ENCODE results near the gene IL16. TPM values are rescaled to one million over a fixed set of nuclear protein-coding genes. Genes with fewer than 3 reads are reported as not detected.
"Not testable (repeated sequence)": the region's sequence is repeated elsewhere in the genome, so short reads cannot be mapped to it uniquely, and the experiment has no call there.

The IL16 gene
- polyA plus RNA-seq, 6 donors from 2014 or later: 146 to 315 (median 222) TPM

- Mint-ChIP-seq H3K27me3 (peaks cover 5 to 30% (median 29%) of the 10 kb centered on the region in 3 donors), H3K4me3 (no peak overlapping the region), H3K27ac (no peak overlapping the region), H3K36me3 (no peaks in the 10 kb centered on the region), H3K4me1 (peaks cover 2 to 9% (median 4%) of the 10 kb centered on the region in 3 donors), H3K9me3 (peaks cover 0 to 2% (median 0%) of the 10 kb centered on the region in 7 donors)
- no peak for DNase-seq
- ATAC-seq (ENCODE audit: low read depth in 2 of 2): no peak
These were observed 1.1 kb downstream of the IL16 start for GRCh38 chr15:81197688-81198281.

- Mint-ChIP-seq H3K27ac (no peak overlapping the region), H3K4me3 (no peak overlapping the region)
- no peak for ATAC-seq (ENCODE audit: low read depth in 2 of 2)
These were observed 2.5 kb downstream of the IL16 start for GRCh38 chr15:81199031-81199779.

DNA sequence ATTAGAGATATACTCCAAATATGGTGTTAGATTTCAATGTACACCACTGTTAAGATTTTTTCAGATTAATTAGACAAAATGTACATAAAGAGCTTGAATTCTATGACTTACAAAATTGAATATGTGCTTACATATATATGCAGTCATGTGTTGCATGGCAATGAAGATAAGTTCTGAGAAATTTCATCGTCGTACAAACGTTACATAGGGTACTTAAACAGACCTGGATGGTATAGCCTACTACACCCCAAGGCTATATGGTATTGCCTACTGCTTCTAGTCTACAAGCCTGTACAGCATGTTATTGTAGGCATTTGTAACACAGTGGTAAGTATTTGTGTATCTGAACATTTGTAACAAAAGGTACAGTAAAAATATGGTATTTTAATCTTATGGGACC, 9.3 kb downstream of the IL16 start:
- Mint-ChIP-seq H3K9me3 (peaks cover 0 to 14% (median 3%) of the 10 kb centered on the region in 7 donors), H3K36me3 (no peaks in the 10 kb centered on the region), H3K27me3 (peaks cover 5 to 16% (median 12%) of the 10 kb centered on the region in 3 donors)

More at GRCh38 chr15:81199031-81199779, 2.5 kb downstream of the IL16 start:
- DNase-seq: no peak
- peaks cover 4 to 24% (median 20%) of the 10 kb centered on the region in 3 donors for H3K27me3 Mint-ChIP-seq
- no peaks in the 10 kb centered on the region for H3K36me3 Mint-ChIP-seq
- peaks cover 2 to 9% (median 4%) of the 10 kb centered on the region in 3 donors for H3K4me1 Mint-ChIP-seq
- peaks cover 0 to 2% (median 0%) of the 10 kb centered on the region in 7 donors for H3K9me3 Mint-ChIP-seq

GRCh38 chr15:81207987-81208386, 11.3 kb downstream of the IL16 start:
- peaks cover 5 to 16% (median 12%) of the 10 kb centered on the region in 3 donors for H3K27me3 Mint-ChIP-seq
- H3K4me1 Mint-ChIP-seq; H3K27ac Mint-ChIP-seq; ATAC-seq (ENCODE audit: low read depth in 2 of 2); DNase-seq; H3K36me3 Mint-ChIP-seq; H3K4me3 Mint-ChIP-seq: not testable (repeated sequence)
- H3K9me3 Mint-ChIP-seq: peaks cover 0 to 16% (median 3%) of the 10 kb centered on the region in 7 donors

More for the DNA sequence above, 9.3 kb downstream of the IL16 start:
- Mint-ChIP-seq H3K4me1 (no peaks in the 10 kb centered on the region), H3K27ac (no peak overlapping the region), H3K4me3 (no peak overlapping the region)
- ATAC-seq (ENCODE audit: low read depth in 2 of 2) (no peak), DNase-seq (no peak)

DNA sequence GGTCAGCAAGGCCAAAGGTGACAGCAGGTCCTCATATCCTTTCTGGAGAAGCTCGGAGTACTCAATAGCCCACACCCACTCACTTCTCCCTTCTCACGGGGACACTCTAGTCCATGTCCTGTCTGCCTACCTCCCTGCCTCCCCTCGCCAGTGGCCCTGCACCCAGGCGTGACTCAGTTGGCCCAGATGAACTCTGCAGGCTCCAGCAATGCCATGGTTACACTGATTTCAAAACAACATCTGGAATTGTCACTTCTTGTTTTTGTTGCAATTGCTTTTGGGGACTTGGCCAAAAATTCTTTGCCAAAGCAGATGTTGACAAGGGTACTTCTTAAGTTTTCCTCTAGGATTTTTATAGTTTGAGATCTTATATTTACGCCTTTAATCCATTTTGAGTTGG, 13.0 kb downstream of the IL16 start:
- H3K4me3 Mint-ChIP-seq: peak overlapping the region in 1 of 8 donors; percentile 40
- ATAC-seq (ENCODE audit: low read depth in 2 of 2) (no peak), DNase-seq (no peak)
- H3K36me3 Mint-ChIP-seq: peaks cover 11 to 13% of the 10 kb centered on the region in 2 donors
- peaks cover 7 to 32% (median 14%) of the 10 kb centered on the region in 7 donors for H3K9me3 Mint-ChIP-seq
- no peaks in the 10 kb centered on the region for H3K4me1 Mint-ChIP-seq
- H3K27ac Mint-ChIP-seq: no peak overlapping the region
- peaks cover 5 to 22% (median 22%) of the 10 kb centered on the region in 3 donors for H3K27me3 Mint-ChIP-seq

- Mint-ChIP-seq H3K4me3 (no peak overlapping the region), H3K36me3 (peaks cover 17 to 24% of the 10 kb centered on the region in 2 donors), H3K9me3 (peaks cover 8 to 42% (median 20%) of the 10 kb centered on the region in 7 donors), H3K27ac (no peak overlapping the region), H3K27me3 (peaks cover 5 to 34% (median 22%) of the 10 kb centered on the region in 3 donors), H3K4me1 (no peaks in the 10 kb centered on the region)
- ATAC-seq (ENCODE audit: low read depth in 2 of 2) (no peak), DNase-seq (no peak)
These were observed 14.7 kb downstream of the IL16 start for GRCh38 chr15:81211376-81211775.

DNA sequence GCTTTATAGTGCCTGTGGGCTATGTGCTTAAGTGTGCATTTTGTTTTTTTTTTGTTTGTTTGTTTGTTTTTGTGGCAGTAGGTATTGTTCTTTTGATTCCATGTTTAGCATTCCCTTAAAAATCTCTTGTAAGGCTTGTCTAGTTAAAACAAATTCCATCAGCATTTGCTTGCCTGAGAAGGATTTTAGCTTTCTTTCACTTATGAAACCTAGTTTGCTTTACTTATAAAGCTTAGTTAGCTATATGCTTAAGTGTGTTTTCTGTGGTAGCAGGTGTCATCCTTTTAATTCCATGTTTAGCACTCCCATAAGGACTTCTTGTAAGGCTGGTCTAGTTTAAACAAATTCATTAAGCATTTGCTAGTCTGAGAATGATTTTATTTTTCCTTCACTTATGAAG, 17.3 kb downstream of the IL16 start:
- H3K27ac Mint-ChIP-seq: no peak overlapping the region
- peaks cover under 1 to 40% (median 19%) of the 10 kb centered on the region in 3 donors for H3K27me3 Mint-ChIP-seq
- H3K9me3 Mint-ChIP-seq: peaks cover 8 to 31% (median 19%) of the 10 kb centered on the region in 7 donors
- no peak overlapping the region for H3K4me3 Mint-ChIP-seq
- H3K4me1 Mint-ChIP-seq: no peaks in the 10 kb centered on the region
- ATAC-seq (ENCODE audit: low read depth in 2 of 2) (no peak), DNase-seq (no peak)
- peaks cover 17 to 24% of the 10 kb centered on the region in 2 donors for H3K36me3 Mint-ChIP-seq

DNA sequence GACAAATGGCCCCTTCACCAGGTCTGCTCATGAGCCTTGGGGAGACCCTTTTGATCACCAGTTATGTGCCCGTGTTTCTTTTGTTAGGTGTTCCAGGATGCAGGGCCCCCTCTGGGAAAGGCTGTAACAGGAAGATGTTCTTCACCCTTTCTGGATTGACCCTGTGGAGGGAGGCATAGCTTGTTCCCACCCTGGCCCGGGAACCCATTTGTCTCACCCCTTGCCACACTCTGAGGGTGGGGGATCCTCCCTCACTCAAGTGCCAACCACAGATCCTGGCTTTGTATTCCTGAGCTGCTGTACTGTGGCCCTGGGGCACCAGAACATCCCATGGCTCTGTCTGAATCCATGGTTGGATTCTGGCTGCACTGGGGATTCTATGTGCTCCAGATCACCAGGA, 18.9 kb downstream of the IL16 start:
- H3K27ac Mint-ChIP-seq: no peak overlapping the region
- no peak for DNase-seq
- H3K4me1 Mint-ChIP-seq: no peaks in the 10 kb centered on the region
- H3K4me3 Mint-ChIP-seq: no peak overlapping the region
- H3K36me3 Mint-ChIP-seq: peaks cover 17 to 24% of the 10 kb centered on the region in 2 donors
- ATAC-seq (ENCODE audit: low read depth in 2 of 2): no peak
- peaks cover 7 to 43% (median 12%) of the 10 kb centered on the region in 3 donors for H3K27me3 Mint-ChIP-seq
- H3K9me3 Mint-ChIP-seq: peaks cover 8 to 28% (median 19%) of the 10 kb centered on the region in 7 donors

DNA sequence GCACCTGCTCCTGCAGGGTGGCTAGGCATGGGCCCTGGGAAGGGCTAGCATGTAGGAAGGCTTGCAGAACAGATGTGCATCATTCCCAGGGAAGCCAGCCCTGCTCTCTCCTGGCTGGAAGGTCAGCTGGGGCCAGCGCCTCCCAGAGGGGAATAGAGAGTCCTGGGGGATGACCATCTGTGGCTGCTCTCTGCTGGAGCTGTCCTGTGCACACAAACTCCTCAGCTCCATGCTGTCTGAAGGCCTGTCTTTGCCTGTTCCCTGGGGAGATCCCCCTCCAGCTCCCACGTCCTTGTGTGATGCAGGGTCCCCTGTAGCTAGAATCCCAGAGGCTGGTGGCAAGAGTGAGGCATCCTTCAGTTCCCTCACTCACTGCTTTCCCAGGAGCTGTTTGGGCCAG, 19.3 kb downstream of the IL16 start:
- peaks cover 17 to 24% of the 10 kb centered on the region in 2 donors for H3K36me3 Mint-ChIP-seq
- H3K4me3 Mint-ChIP-seq: no peak overlapping the region
- no peak overlapping the region for H3K27ac Mint-ChIP-seq
- no peaks in the 10 kb centered on the region for H3K4me1 Mint-ChIP-seq
- H3K9me3 Mint-ChIP-seq: peaks cover 8 to 28% (median 19%) of the 10 kb centered on the region in 7 donors
- DNase-seq: no peak
- no peak for ATAC-seq (ENCODE audit: low read depth in 2 of 2)
- peaks cover 7 to 46% (median 12%) of the 10 kb centered on the region in 3 donors for H3K27me3 Mint-ChIP-seq

- peaks cover 8 to 28% (median 19%) of the 10 kb centered on the region in 7 donors for H3K9me3 Mint-ChIP-seq
- peaks cover 17 to 24% of the 10 kb centered on the region in 2 donors for H3K36me3 Mint-ChIP-seq
- no peaks in the 10 kb centered on the region for H3K4me1 Mint-ChIP-seq
- peaks cover 7 to 49% (median 12%) of the 10 kb centered on the region in 3 donors for H3K27me3 Mint-ChIP-seq
- no peak overlapping the region for H3K27ac Mint-ChIP-seq
- no peak overlapping the region for H3K4me3 Mint-ChIP-seq
- no peak for ATAC-seq (ENCODE audit: low read depth in 2 of 2)
- DNase-seq: no peak
These were observed 19.7 kb downstream of the IL16 start for GRCh38 chr15:81216422-81216821.

DNA sequence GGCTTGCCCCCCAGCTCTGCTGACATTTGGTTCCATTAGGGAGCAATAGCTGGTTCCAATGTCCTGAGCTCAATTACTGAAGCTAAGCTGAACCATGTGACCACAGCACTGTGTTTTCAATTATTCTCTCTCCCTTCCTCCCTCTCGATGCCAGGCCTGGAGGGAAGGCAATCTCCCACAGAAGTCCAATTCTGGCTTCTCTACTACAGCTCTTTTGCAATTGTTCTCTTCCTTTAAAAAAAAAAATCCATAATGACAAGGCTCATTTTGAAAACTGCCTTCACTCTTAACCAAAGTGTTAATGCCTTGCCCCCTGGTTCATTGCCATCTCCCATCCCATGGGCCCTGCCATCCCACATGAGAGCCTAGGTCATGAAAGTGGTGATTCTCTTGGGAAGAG, 24.8 kb downstream of the IL16 start:
- Mint-ChIP-seq H3K27ac (no peak overlapping the region), H3K4me3 (no peak overlapping the region), H3K4me1 (no peaks in the 10 kb centered on the region), H3K36me3 (no peaks in the 10 kb centered on the region), H3K9me3 (peaks cover 0 to 4% (median 0%) of the 10 kb centered on the region in 7 donors), H3K27me3 (peaks cover 6 to 36% (median 12%) of the 10 kb centered on the region in 3 donors)
- no peak for DNase-seq
- ATAC-seq (ENCODE audit: low read depth in 2 of 2): no peak

DNA sequence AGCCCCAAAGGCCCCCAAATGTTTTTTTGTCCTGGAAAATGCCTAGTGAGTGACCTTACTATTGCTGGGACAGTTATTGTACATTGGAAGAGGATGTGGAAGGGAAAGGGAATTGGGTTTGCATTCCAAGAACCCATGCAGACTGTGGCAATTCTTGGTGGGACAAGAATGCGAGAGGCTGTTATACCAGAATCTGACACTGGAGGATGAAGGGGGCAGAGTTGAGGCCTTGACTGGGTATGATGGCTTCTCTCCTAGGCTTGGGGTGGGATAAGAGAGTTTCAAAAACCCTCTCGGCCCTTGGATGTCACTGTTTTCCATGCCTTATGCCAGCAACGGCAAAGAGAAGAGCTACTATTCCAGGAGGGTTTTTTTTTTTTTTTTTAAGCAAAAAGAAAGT, 25.3 kb downstream of the IL16 start:
- Mint-ChIP-seq H3K9me3 (no peaks in the 10 kb centered on the region), H3K36me3 (no peaks in the 10 kb centered on the region), H3K27me3 (peaks cover 6 to 33% (median 12%) of the 10 kb centered on the region in 3 donors), H3K27ac (no peak overlapping the region), H3K4me1 (no peaks in the 10 kb centered on the region), H3K4me3 (no peak overlapping the region)
- ATAC-seq (ENCODE audit: low read depth in 2 of 2) (no peak), DNase-seq (no peak)

DNA sequence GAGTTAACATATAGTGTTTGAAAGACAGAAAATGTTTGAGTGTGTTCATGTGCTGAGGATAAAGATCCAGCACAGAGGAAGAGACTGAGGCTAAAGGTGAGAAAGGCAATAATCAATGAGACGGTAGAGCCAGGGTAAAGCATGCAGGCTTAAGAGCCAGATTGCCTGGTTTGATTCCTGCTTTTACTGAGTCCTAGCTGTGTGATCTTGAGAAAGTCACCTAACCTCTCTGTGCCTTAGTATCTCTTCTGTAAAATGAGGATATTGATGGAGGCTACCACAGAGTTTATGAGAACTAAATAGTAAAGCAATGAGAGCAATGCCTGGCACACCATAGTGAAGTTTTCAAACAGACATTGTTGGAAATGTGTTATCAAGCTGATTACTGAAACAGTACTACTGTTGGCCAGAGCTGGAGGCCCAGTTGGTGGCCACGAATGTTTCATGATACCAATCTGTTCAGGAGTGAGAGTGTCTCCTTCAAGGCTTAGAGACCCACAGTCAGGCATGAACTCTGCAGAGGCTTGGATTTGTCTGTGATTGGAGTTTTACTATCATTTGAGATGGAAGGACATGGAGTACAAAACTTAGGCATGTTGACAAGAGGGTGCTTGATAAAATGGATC, 26.8 kb downstream of the IL16 start:
- H3K36me3 Mint-ChIP-seq: no peaks in the 10 kb centered on the region

More for the DNA sequence above, 26.8 kb downstream of the IL16 start:
- no peak overlapping the region for H3K4me3 Mint-ChIP-seq
- H3K9me3 Mint-ChIP-seq: no peaks in the 10 kb centered on the region
- DNase-seq (no peak), ATAC-seq (ENCODE audit: low read depth in 2 of 2) (no peak)
- peaks cover 11 to 33% (median 12%) of the 10 kb centered on the region in 3 donors for H3K27me3 Mint-ChIP-seq
- no peak overlapping the region for H3K27ac Mint-ChIP-seq
- H3K4me1 Mint-ChIP-seq: no peaks in the 10 kb centered on the region

Data from naive B cell (primary cell).